SK-N-SH treated with all-trans-retinoic acid at 6 μM for 48 hours (cell line): Measurements from ENCODE around the gene GFM1.

Experiments
- ARNTL ChIP-seq: fragments of 450-650 bp; formaldehyde crosslinking; IDR thresholded peaks from 2 replicates; pipeline ENCODE4 v1.5.0; 2020; ENCODE audit warnings: low read depth, mild to moderate bottlenecking, moderate library complexity, borderline replicate concordance
- GLIS3 ChIP-seq: fragments of 250-450 bp; sonication (Bioruptor Pico); IDR thresholded peaks from 2 replicates; pipeline ENCODE4 v1.5.0; 2020; ENCODE audit warnings: mild to moderate bottlenecking, moderate library complexity
- OSR1 ChIP-seq: fragments of 250-450 bp; sonication (Bioruptor Pico); IDR thresholded peaks from 2 replicates; pipeline ENCODE4 v1.8.0; 2022; ENCODE audit warnings: moderate library complexity, mild to moderate bottlenecking, inconsistent platforms
- SNAI2 ChIP-seq: fragments of 250-450 bp; sonication (Bioruptor Pico); IDR thresholded peaks from 2 replicates; pipeline ENCODE4 v1.5.0; 2020; ENCODE audit warnings: mild to moderate bottlenecking, moderate library complexity
- TCF4 ChIP-seq: fragments of 250-450 bp; sonication (Bioruptor Pico); IDR thresholded peaks from 2 replicates; pipeline ENCODE4 v1.8.0; 2021; ENCODE audit warnings: mild to moderate bottlenecking, moderate library complexity, borderline replicate concordance
- ZFP30 ChIP-seq: fragments of 450-650 bp; formaldehyde crosslinking; IDR thresholded peaks from 2 replicates; pipeline ENCODE4 v1.5.0; 2022; ENCODE audit warnings: mild to moderate bottlenecking, moderate library complexity
- ZNF70 ChIP-seq: fragments of 450-650 bp; formaldehyde crosslinking; IDR thresholded peaks from 2 replicates; pipeline ENCODE4 v1.5.0; 2020; ENCODE audit warnings: mild to moderate bottlenecking, moderate library complexity
- ZNF8 ChIP-seq: fragments of 450-650 bp; formaldehyde crosslinking; IDR thresholded peaks from 2 replicates; pipeline ENCODE4 v1.5.0; 2020; ENCODE audit warnings: mild to moderate bottlenecking, moderate library complexity
- TF ChIP-seq, protein P1 (sequence below): fragments of 250-450 bp; sonication (Bioruptor Pico); IDR thresholded peaks from 2 replicates; pipeline ENCODE4 v1.5.1; 2020; ENCODE audit warnings: low read depth, mild to moderate bottlenecking, moderate library complexity
- TF ChIP-seq, protein P2 (sequence below): fragments of 250-450 bp; sonication (Bioruptor Pico); IDR thresholded peaks from 2 replicates; pipeline ENCODE4 v1.8.0; 2020; ENCODE audit warnings: mild to moderate bottlenecking, moderate library complexity, borderline replicate concordance
- TF ChIP-seq, protein P3 (sequence below): fragments of 250-450 bp; sonication (Bioruptor Pico); IDR thresholded peaks from 2 replicates; pipeline ENCODE4 v1.8.0; 2021; ENCODE audit warnings: low read depth, mild to moderate bottlenecking, moderate library complexity, borderline replicate concordance
- TF ChIP-seq, protein P4 (sequence below): fragments of 250-450 bp; sonication (Bioruptor Pico); IDR thresholded peaks from 2 replicates; pipeline ENCODE4 v1.5.0; 2020; ENCODE audit warnings: mild to moderate bottlenecking, moderate library complexity

DNA sequence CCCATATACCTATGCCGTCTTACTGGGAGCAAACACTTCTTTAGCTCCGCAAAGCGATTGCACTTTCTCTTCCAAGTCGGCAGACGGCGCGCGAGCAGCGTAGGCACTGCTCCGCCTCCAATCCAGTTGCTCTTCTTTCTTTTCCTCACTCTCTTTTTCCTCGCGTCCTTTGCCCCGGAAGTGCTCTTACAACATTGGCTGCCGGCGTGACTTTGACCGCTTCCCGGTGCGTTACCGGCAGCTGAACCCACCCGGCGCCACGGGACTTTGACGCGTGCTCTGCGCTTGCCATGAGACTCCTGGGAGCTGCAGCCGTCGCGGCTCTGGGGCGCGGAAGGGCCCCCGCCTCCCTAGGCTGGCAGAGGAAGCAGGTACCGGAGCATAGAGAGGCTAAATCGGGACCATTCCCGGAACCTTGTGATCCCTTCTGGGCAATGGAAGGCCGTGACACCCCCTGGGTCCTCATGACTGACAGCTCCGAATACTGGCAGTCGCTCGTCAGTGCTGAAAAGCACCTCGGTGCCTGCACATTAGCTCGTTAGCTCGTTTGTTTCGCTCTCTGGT lies at the start of gene GFM1:
- TF ChIP-seq ZNF70 (CRISPR knock-in tag) (no peak), OSR1 (CRISPR knock-in tag) (no peak), ZNF8 (CRISPR knock-in tag) (no peak; the same call in 1 of the 2 replicates), ARNTL (CRISPR knock-in tag) (no peak), GLIS3 (no peak), ZFP30 (CRISPR knock-in tag) (no peak), SNAI2 (CRISPR knock-in tag) (no peak), TCF4 (CRISPR knock-in tag) (no peak)
- TF ChIP-seq, protein P1, sequence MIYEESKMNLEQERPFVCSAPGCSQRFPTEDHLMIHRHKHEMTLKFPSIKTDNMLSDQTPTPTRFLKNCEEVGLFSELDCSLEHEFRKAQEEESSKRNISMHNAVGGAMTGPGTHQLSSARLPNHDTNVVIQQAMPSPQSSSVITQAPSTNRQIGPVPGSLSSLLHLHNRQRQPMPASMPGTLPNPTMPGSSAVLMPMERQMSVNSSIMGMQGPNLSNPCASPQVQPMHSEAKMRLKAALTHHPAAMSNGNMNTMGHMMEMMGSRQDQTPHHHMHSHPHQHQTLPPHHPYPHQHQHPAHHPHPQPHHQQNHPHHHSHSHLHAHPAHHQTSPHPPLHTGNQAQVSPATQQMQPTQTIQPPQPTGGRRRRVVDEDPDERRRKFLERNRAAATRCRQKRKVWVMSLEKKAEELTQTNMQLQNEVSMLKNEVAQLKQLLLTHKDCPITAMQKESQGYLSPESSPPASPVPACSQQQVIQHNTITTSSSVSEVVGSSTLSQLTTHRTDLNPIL, result no peak
- TF ChIP-seq, protein P2, sequence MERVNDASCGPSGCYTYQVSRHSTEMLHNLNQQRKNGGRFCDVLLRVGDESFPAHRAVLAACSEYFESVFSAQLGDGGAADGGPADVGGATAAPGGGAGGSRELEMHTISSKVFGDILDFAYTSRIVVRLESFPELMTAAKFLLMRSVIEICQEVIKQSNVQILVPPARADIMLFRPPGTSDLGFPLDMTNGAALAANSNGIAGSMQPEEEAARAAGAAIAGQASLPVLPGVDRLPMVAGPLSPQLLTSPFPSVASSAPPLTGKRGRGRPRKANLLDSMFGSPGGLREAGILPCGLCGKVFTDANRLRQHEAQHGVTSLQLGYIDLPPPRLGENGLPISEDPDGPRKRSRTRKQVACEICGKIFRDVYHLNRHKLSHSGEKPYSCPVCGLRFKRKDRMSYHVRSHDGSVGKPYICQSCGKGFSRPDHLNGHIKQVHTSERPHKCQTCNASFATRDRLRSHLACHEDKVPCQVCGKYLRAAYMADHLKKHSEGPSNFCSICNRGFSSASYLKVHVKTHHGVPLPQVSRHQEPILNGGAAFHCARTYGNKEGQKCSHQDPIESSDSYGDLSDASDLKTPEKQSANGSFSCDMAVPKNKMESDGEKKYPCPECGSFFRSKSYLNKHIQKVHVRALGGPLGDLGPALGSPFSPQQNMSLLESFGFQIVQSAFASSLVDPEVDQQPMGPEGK (CRISPR knock-in tag), result no peak
- TF ChIP-seq, protein P3, sequence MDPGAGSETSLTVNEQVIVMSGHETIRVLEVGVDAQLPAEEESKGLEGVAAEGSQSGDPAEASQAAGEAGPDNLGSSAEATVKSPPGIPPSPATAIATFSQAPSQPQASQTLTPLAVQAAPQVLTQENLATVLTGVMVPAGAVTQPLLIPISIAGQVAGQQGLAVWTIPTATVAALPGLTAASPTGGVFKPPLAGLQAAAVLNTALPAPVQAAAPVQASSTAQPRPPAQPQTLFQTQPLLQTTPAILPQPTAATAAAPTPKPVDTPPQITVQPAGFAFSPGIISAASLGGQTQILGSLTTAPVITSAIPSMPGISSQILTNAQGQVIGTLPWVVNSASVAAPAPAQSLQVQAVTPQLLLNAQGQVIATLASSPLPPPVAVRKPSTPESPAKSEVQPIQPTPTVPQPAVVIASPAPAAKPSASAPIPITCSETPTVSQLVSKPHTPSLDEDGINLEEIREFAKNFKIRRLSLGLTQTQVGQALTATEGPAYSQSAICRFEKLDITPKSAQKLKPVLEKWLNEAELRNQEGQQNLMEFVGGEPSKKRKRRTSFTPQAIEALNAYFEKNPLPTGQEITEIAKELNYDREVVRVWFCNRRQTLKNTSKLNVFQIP (CRISPR knock-in tag), result 0 out of 2 replicates have a peak, but pooled peaks have one; percentile 36
- TF ChIP-seq, protein P4, sequence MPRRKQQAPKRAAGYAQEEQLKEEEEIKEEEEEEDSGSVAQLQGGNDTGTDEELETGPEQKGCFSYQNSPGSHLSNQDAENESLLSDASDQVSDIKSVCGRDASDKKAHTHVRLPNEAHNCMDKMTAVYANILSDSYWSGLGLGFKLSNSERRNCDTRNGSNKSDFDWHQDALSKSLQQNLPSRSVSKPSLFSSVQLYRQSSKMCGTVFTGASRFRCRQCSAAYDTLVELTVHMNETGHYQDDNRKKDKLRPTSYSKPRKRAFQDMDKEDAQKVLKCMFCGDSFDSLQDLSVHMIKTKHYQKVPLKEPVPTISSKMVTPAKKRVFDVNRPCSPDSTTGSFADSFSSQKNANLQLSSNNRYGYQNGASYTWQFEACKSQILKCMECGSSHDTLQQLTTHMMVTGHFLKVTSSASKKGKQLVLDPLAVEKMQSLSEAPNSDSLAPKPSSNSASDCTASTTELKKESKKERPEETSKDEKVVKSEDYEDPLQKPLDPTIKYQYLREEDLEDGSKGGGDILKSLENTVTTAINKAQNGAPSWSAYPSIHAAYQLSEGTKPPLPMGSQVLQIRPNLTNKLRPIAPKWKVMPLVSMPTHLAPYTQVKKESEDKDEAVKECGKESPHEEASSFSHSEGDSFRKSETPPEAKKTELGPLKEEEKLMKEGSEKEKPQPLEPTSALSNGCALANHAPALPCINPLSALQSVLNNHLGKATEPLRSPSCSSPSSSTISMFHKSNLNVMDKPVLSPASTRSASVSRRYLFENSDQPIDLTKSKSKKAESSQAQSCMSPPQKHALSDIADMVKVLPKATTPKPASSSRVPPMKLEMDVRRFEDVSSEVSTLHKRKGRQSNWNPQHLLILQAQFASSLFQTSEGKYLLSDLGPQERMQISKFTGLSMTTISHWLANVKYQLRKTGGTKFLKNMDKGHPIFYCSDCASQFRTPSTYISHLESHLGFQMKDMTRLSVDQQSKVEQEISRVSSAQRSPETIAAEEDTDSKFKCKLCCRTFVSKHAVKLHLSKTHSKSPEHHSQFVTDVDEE (CRISPR knock-in tag), result peak; percentile 56; the same call in 1 of the 2 replicates
